LNCaP clone FGC (cell line): ENCODE results near the gene NUDT1.

Source experiments
- DNase-seq: peaks from one replicate; pipeline ENCODE4 v3.0.0-alpha.2; 2011; ENCODE audit warnings: low read depth
- H3K4me3 ChIP-seq: 2 replicates; pipeline ENCODE4 v1.5.1; 2011; ENCODE audit warnings: mild to moderate bottlenecking, low read depth, low read length, control low read depth
- CTCF ChIP-seq: IDR thresholded peaks from 2 replicates; pipeline ENCODE4 v1.5.1; 2012; ENCODE audit warnings: mild to moderate bottlenecking; ENCODE audit not compliant: control insufficient read depth, insufficient read depth; ENCODE audit errors: extremely low read depth

NUDT1 gene

GRCh38 chr7:2230226-2230625 lies 11.8 kb upstream of the NUDT1 start:
- H3K4me3 ChIP-seq = no peak overlapping the region
- no peak for TF ChIP-seq CTCF
- DNase-seq = no peak

- no peak overlapping the region for H3K4me3 ChIP-seq
- DNase-seq = no peak
- no peak for TF ChIP-seq CTCF
These were observed 11.1 kb upstream of the NUDT1 start for GRCh38 chr7:2230882-2231281.

GRCh38 chr7:2231992-2232765 lies 9.8 kb upstream of the NUDT1 start:
- DNase-seq = no peak
- TF ChIP-seq CTCF = no peak
- peak overlapping the region; percentile 94 for H3K4me3 ChIP-seq

GRCh38 chr7:2232766-2233520 lies 9.1 kb upstream of the NUDT1 start, which contains the start of gene MAD1L1:
MAD1L1 (minus strand) TSS chr7:2232945; CDS start chr7:2230133, 2,812 bp downstream.
- peak; percentile 57 for DNase-seq
- 0 out of 2 replicates have a peak, but pooled peaks have one; percentile 2 for TF ChIP-seq CTCF
- H3K4me3 ChIP-seq = peak within 1 kb of the TSS; percentile 94

GRCh38 chr7:2233926-2234325 lies 8.1 kb upstream of the NUDT1 start:
- TF ChIP-seq CTCF = no peak
- no peak overlapping the region for H3K4me3 ChIP-seq
- DNase-seq = no peak

- no peak overlapping the region for H3K4me3 ChIP-seq
- DNase-seq = no peak
- no peak for TF ChIP-seq CTCF
These were observed 4.9 kb upstream of the NUDT1 start for GRCh38 chr7:2237109-2237602.
